ENCODE measurements around the gene DPP9.

Gene DPP9

DNA sequence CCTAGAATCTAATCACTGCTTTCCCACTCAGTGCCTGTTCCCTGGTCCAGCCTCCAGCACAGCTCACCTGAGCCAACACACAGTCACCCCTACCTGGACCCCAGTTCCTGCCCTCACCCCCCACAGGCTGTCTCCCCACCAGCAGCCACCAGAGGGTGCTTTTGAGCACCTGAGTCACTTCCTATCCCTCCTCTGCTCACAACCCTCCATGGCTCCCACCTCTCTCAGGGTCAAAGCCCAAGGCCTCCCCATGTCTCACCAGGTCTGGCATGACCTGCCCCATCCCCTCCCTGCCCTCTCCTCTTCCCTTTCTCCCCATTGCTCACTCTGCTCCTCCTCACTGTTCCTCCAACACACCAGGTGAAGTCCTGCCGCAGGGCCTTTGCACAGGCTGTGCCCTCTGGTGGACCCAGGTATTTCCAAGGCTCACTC is 7.1 kb upstream of the DPP9 start:
- H3K4me3 ChIP-seq (ENCODE audit: control insufficient read depth, low read depth, low read length): no peak overlapping the region
- TF ChIP-seq, protein P1, sequence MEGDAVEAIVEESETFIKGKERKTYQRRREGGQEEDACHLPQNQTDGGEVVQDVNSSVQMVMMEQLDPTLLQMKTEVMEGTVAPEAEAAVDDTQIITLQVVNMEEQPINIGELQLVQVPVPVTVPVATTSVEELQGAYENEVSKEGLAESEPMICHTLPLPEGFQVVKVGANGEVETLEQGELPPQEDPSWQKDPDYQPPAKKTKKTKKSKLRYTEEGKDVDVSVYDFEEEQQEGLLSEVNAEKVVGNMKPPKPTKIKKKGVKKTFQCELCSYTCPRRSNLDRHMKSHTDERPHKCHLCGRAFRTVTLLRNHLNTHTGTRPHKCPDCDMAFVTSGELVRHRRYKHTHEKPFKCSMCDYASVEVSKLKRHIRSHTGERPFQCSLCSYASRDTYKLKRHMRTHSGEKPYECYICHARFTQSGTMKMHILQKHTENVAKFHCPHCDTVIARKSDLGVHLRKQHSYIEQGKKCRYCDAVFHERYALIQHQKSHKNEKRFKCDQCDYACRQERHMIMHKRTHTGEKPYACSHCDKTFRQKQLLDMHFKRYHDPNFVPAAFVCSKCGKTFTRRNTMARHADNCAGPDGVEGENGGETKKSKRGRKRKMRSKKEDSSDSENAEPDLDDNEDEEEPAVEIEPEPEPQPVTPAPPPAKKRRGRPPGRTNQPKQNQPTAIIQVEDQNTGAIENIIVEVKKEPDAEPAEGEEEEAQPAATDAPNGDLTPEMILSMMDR (IDR thresholded peaks at IDR 0.05; ENCODE audit: control insufficient read depth, insufficient read depth, low read depth, low read length, missing control alignments): peak; percentile 63
- DNase-seq (ENCODE audit: low read depth): no peak

DNA sequence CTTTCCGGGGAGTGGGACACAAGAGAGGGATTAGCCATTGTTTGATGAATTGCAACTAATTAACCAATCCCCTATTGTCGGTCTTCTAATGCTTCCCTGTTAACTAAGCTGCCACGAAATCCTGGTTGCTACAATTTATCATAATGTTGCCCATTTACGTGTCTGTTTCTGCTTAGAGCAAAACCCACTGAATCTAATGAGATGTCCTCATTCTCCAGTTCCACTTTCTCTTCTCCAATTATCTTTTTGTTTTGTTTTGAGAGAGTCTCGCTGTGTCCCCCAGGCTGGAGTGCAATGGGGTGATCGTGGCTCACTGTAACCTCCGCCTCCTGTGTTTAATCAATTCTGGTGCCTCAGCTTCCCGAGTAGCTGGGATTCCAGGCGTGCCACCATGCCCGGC is 5.2 kb upstream of the DPP9 start:
- DNase-seq (ENCODE audit: low read depth): no peak
- TF ChIP-seq, protein P1 (IDR thresholded peaks at IDR 0.05; ENCODE audit: control insufficient read depth, insufficient read depth, low read depth, low read length, missing control alignments): no peak
- no peak overlapping the region for H3K4me3 ChIP-seq (ENCODE audit: control insufficient read depth, low read depth, low read length)

DNA sequence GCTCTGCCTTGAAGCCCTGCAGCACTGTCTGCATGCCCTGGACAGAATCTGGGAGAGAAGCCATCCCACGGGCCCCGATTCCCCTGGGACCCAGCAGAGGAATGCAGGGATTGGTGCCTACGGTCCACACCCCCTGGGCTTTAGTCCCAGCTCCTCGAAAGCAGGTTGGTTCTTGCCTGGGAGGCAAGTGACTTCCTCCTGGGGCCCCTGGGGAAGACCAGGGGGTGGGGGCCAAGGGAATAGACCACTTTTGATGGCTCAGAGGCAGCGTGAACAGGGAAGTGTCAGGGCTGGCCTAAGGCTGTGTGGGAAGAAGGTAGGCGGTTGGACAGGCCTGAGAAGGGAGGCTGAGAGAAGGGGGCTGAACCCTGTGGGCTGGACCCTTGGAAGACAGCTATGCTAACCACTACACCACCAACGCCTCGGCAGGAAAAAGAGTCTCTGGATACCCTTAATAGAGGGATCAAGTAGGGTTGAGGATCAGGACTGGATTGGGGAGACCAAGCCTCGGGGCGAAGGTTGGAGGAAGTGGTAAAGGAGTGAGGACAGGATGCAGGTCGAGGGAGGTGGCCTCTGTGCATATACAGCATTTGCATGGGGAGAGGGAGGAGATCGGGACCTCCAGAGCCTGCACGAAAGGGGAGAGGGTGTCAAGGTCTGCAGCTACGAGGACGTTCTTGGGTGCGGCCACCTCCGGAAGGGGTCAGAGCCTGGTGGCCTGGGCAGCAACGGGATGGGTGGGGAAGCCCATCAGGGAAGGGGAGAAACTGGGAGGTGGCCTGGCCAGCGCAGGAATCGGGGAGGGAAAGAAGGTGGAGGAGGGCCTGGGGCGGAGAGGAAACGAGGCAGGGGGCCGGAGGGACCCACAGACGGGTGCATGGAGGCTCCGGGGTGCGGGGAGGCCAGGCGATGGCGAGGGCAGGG is 709 bp downstream of the DPP9 start:
- DNase-seq (ENCODE audit: low read depth): peak; percentile 56

DNA sequence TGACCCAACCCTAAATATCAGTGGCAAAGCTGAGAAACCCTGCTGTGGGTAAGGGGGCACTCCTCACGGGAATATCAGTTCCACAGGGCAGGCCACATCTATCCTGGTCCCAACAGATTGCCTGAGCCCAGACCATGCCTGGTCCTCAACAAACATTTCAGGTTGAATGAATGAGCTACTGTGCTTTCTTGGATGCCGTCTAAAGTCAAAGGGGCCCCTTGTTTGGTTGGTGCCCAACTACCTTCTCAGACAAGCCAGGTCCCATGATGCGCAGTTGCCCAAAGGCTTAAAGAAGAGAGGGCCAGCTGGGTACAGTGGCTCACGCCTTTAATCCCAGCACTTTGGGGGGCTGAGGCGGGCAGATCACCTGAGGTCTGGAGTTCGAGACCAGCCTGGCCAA is 2.4 kb downstream of the DPP9 start:
- DNase-seq (ENCODE audit: low read depth): no peak
- TF ChIP-seq, protein P1 (IDR thresholded peaks at IDR 0.05; ENCODE audit: control insufficient read depth, insufficient read depth, low read depth, low read length, missing control alignments): no peak
- no peak overlapping the region for H3K4me3 ChIP-seq (ENCODE audit: control insufficient read depth, low read depth, low read length)

More for the DNA sequence above, 709 bp downstream of the DPP9 start:
- H3K4me3 ChIP-seq (ENCODE audit: control insufficient read depth, low read depth, low read length): peak overlapping the region; percentile 90
- TF ChIP-seq, protein P1 (IDR thresholded peaks at IDR 0.05; ENCODE audit: control insufficient read depth, insufficient read depth, low read depth, low read length, missing control alignments): no peak

DNA sequence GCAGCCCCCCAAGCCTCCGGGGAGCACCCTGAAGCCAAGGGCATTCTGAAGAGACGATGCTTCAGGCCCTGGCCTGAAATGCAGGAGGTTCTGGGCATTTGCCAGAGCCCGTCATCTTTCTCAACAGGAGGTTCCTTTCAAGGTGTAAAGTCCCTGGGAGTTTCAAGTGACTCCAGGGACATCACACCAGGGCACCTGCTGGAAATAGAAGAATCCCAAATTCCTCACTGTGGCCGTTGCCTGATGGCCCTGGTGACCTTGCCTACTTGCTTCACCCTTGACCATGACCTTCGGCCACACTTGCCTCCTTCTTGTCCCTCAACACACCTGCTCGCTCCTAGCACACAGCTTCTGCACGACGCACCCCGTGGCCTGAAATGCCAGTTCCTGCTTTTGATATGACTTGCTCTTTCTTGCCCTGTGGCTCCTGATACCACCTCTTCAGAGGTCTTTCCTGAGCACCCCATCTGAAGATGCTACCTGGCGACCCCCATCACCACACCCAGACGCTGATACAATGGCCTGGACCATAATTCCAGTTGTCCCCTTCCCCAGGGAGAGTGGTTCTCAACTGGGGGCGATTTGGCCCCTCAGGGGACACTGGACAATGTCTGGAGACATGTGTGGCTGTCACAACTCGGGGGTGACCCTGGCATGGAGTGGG is 3.5 kb downstream of the DPP9 start:
- H3K4me3 ChIP-seq (ENCODE audit: control insufficient read depth, low read depth, low read length): no peak overlapping the region
- no peak for DNase-seq (ENCODE audit: low read depth)
- TF ChIP-seq, protein P1 (IDR thresholded peaks at IDR 0.05; ENCODE audit: control insufficient read depth, insufficient read depth, low read depth, low read length, missing control alignments): no peak

DNA sequence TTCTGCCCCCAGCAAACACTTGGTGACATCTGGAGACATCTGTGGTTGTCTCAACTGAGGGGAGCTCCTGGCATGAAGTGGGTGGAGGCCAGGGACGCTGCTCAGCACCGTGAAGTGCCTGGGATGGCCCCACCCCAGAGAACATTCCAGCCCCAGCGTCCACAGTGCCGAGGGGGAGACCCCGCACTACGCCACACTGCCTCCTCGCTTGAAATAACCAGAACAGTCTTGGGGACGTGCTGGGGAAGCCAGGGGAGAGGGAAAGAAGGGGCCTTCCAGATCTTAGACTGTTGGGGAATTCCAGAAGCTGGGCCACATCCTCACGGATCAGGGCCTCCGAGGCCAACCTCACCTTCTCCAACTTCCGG is 4.2 kb downstream of the DPP9 start:
- TF ChIP-seq, protein P1 (IDR thresholded peaks at IDR 0.05; ENCODE audit: control insufficient read depth, insufficient read depth, low read depth, low read length, missing control alignments): no peak
- H3K4me3 ChIP-seq (ENCODE audit: control insufficient read depth, low read depth, low read length): no peak overlapping the region
- DNase-seq (ENCODE audit: low read depth): no peak

Data from AG09309 (cell line).